Activated T-cell treated with anti-CD3 and anti-CD28 coated beads for 24 hours (primary cell): Measurements from ENCODE around the gene ABCC1.
A peak's percentile ranks its signal among the peaks of the same experiment; 100 is the strongest.

Source experiments
- DNase-seq: peaks from one replicate; pipeline ENCODE4 v3.0.0-alpha.2; 2020; ENCODE audit warnings: low read depth

Gene ABCC1

DNA sequence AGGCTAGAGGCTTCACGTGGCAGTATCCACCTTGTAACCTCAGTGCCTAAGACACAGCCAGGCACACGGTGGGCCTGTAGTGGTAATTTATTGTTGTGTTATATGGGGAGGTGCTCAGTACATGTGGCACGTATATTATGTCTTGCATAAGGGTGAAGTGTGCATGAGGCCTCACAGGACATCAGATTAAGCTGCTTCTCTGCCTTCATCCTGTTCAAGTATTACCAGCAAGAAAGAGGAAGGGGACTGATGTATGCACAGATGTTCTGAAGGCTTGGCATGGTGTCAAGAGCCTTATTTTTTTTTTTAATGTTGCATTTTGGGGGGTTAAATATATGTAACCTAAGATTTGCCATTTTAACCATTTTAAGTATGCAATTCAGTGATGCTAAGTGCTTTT, 71.6 kb downstream of the ABCC1 start:
- no peak for DNase-seq

DNA sequence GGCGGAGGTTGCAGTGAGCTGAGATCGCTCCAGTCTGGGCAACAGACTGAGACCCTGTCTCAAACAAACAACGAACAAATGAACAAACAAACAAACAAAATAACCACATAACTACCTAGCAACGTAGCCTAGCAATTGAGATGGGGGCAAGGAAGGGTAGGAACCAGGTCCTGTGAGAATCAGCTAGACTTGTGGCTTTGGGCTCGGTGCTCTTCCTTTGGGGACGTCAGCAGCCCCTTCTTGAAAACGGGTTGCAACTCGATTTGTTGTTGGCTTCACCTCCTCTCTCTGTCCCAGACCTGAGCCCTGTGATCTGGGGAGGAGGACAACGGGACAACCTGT, 72.2 kb downstream of the ABCC1 start:
- DNase-seq, result no peak

DNA sequence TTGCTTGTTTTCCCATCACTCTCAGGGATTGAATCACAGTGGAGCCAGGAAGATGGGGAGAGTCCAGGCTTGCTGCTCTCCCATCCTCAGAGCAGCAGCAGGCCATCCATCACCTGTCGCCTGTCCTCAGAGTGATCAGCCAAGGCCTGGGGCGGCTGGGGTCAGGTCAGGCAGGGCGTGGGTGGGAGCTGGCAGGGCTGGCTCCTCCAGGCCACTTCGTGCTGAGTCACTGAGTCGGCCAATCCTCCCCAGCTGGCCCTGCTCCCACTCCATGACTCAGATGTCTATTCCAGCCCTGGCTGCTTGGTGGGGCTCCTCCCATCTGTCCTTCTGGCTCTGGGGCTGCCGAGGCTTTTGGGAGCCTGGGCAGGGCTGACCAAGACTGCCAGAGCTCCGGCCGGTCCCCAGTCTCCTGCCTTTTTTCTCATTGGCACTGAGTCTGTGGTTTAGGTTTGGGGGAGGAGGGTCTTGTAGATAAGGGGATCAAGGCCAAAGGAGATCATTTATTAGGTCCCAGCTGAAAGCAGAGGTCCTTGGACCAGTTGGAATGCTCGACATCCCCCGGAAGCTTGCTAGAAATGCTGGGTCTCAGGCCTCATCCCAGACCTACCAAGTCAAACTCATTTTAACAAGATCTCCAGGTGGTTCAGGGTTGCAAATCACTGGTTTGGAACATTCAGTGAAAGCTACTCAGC, 72.7 kb downstream of the ABCC1 start:
- no peak for DNase-seq

GRCh38 chr16:16022683-16023064, 73.3 kb downstream of the ABCC1 start:
- no peak for DNase-seq

DNA sequence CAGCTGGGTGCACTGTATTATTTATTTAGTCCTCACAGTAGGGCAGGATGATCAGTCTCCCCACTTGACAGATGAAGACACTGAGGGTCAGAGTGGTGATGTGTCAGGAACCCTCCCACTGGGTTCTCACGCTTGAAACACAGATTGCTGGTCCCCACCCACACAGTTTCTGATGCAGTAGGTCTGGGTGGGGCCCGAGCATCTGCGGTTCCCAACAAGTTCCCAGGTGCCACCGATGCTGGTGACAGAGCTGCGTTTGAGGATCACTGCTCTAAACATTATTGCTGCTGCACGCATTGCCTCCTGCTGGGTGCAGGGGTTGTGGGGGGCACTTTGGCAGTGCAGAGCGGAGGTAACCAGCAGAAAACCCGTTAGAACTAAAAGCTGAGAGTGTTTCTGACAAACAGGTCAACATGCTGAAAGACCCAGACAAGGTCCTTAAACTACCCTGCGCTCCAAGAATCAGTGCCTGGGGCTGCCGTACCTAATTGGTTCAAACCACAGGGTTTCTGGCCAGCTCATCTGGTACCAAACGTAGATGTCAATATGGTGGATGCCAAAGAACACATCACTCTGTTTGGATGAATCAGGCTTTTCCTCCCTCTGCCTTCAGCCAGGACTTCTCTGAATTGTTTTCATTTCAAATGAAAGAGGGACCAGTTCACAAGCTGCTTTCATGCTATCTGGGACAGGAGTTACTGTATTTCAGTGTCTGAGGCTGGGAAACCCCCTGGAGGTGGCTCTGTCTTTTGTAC, 76.0 kb downstream of the ABCC1 start:
- DNase-seq, result peak; percentile 46

DNA sequence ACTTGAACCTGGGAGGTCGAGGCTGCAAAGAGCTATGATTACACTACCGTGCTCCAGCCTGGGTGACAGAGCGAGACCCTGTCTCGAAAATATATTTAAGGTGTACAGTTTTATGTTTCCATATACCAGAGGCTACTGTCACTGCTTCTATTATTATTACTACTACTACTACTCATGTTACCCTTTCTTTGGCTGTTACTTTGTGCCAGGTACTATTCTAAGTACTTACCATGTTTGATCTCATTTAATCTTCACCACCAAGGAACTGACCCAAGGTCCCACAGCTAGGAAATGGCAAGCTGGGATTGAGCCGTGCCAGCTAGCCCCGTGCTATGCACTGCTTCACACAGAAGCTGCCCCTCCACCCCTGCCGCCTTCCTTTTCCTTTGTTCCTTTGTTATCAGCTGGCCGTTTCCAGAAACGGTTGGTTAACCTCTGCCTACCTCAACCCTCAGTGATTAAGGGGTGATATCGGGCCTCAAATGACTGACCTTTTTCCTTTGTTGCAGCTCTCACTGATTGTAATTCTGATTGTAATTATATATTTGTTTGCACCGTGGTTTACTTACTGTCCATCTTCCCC, 78.4 kb downstream of the ABCC1 start:
- DNase-seq, result no peak

DNA sequence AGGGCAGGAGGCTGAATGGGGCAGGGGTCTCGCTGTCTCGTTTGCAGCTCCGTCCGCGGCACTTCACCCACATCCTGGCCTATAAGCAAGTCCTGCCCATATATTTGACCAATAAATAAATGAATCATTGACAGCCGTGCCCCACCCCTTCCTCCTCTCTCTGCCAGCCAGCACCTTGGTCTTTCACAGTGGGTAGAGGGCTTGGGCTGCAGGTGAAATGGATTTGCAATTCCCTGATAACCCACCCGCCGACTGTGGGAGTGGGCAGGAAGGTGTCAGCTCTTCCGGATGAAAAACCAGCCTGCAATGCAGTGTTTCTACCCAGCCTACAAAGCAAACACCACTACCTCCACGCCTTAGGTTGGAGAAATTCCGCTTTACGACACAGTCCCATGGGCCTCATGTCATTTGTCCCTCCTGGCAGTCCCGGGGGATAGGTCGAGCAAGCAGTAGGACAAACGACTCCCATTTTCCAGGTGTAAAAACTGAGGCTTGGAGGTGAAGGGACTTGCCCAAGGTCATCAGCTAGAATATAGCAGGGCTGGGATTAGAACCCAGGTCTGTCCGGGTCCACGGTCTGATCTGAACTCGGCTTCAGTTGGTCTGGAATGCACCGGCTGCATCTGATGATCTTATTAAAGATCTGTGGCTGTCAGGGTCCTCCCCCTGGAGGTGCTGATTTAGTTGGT, 79.0 kb downstream of the ABCC1 start:
- DNase-seq, result no peak

- DNase-seq, result no peak
These were observed 80.1 kb downstream of the ABCC1 start for GRCh38 chr16:16029431-16030011.

GRCh38 chr16:16030449-16030848, 81.0 kb downstream of the ABCC1 start:
- DNase-seq, result no peak

- DNase-seq, result no peak
These were observed 82.0 kb downstream of the ABCC1 start for GRCh38 chr16:16031401-16031800.

DNA sequence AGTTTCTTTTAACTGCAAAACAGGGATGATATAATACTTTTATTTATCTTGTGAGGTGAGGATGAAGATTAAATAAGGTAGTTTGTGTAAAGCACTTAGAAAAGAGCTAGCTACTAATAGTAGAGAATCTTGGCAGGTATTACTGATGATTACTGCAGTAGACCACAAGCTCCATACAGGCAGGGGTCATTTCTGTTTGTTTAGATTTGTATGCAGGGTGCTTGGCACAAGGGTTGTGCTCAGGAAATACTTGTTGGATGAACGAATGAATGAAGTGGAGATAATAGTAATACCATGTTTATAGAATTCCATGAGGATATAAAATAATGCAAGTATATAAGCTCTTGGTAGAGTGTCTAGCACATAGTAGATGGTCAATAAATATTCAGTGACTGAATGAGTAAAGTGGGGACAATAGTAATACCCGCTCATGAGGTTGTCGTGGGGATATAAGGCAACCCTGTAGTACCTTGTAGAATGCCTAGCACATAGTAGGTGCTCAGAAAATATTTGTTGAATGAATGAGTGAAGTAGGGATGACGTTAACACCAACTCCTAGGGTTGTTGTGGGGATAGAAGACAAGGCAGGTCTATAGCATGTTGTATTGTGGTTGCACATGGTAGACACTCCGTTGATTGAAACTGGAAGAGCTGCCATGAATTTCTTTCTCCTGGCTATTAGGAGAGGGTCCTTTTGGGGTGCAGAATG, 83.0 kb downstream of the ABCC1 start:
- no peak for DNase-seq

DNA sequence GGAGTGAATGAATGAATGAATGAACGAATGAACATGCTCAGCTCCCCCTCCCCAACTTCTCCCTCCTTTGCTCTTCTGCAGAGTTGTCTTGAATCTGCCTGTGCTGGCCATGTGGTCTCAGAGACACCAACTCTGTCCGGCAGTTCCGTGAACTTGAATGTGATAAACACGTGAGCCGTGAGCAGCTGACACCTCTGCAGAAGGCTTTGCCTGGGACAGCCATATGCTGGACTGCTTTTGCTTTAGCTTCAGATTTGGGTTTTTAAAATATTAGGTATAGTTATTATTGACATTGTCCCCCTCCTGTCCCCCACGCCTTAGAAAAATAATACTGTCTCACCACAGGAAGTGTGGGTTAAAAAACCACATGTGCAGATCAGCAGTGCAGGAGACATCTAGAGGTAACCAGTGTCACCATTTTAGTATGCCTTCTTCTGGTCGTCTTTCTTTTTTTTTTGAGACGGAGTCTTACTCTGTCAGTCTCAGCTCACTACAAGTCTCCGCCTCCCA, 83.8 kb downstream of the ABCC1 start:
- DNase-seq, result peak; percentile 1

GRCh38 chr16:16036359-16036792, 87.0 kb downstream of the ABCC1 start:
- DNase-seq, result no peak

GRCh38 chr16:16037521-16037920, 88.1 kb downstream of the ABCC1 start:
- DNase-seq, result no peak

DNA sequence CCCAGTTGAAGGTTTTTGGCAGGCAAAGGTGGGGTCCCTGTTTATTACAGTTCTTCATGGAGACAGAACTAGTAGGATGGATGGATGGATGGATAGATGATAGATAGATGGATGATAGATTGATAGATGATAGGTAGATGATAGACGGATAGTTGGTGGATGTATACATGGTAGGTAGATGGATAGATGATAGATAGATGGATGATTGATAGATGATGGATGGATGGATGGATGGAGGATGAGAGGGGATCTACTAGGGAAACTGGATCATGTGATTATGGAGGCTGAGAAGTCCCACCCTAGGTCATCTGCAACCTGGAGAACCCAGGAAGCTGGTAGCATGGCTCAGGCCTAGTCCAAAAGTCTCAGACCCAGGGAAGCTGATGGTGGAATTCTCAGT, 88.6 kb downstream of the ABCC1 start:
- DNase-seq, result no peak

- DNase-seq, result no peak
These were observed 89.5 kb downstream of the ABCC1 start for GRCh38 chr16:16038950-16039349.

GRCh38 chr16:16041196-16041892, 91.9 kb downstream of the ABCC1 start:
- DNase-seq, result no peak

DNA sequence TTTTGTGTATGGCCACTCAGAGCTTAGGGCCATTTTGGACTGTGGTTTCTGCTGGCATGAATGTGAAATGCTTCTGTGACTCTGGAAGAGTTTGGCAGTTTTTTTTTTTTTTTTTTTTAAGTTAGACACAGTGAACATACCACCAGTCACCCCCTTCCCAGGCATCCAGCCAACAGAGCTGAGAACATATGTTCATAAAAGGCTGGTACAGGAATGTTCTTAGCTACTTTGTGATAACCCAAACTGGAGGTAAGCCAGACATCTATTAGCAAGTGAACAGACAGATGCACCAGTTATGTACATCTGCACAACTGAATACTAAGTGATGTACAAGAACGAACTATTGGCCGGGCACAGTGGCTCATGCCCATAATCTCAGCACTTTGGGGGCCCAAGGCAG, 92.7 kb downstream of the ABCC1 start:
- DNase-seq, result no peak

DNA sequence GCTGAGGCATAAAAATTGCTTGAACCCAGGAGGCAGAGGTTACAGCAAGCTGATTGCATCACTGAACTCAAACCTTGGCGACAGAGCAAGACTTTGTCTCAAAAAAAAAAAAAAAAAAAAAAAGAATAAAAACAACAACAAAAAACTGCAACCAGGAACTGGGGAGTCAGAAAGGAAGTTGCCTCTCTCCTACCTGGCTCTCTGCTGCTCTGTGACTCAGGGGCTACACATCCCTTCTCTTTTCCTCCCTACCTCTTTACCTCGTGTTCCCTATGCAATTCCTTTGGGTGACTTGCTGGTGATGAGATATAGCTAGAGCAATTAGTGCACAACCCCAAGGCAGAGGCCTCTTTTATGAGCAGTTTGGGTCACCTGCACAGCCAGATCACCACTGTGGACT, 95.9 kb downstream of the ABCC1 start:
- no peak for DNase-seq

- no peak for DNase-seq
These were observed 96.5 kb downstream of the ABCC1 start for GRCh38 chr16:16045879-16046278.

- DNase-seq, result no peak
These were observed 98.3 kb downstream of the ABCC1 start for GRCh38 chr16:16047761-16048160.
